Sigmoid colon (tissue), 7 donors: ENCODE results near the gene GDF15. TPM values are rescaled to one million over a fixed set of nuclear protein-coding genes. Genes with fewer than 3 reads are reported as not detected.

Experiments used
- DNase-seq: peaks from one replicate; pipeline ENCODE4 v3.0.0-alpha.2; 2019
- H3K27ac ChIP-seq, 4 donors: fragments of 200-600 bp; sonication (generic); one replicate each; pipeline ENCODE4 v1.5.1; 2016 to 2019; ENCODE audit warnings: mild to moderate bottlenecking in 1 of 4
- H3K27me3 ChIP-seq, 3 donors: fragments of 200-600 bp; sonication (generic); one replicate each; pipeline ENCODE4 v1.5.1; 2019; ENCODE audit warnings: mild to moderate bottlenecking in 1 of 3
- H3K36me3 ChIP-seq, 4 donors: fragments of 200-600 bp; sonication (generic); one replicate each; pipeline ENCODE4 v1.5.1; 2016 to 2019
- H3K4me1 ChIP-seq, 4 donors: fragments of 200-600 bp; sonication (generic); one replicate each; pipeline ENCODE4 v1.5.1; 2017 to 2019
- H3K4me3 ChIP-seq, 4 donors: fragments of 200-600 bp; sonication (generic); one replicate each; pipeline ENCODE4 v1.5.1; 2017 to 2019; ENCODE audit warnings: mild to moderate bottlenecking in 2 of 4, moderate library complexity in 1 of 4
- H3K9me3 ChIP-seq, 4 donors: fragments of 200-600 bp in 3 of 4; sonication (generic) in 3 of 4; one replicate each; pipeline versions ENCODE4 v1.5.1 to v1.6.1; 2013 to 2019
- CTCF ChIP-seq, 4 experiments: fragments of 450-650 bp in 3 of 4; fragments of 200-600 bp in 1 of 4; IDR thresholded peaks; one replicate each; pipeline ENCODE4 v1.5.1; 2016 to 2019; ENCODE audit warnings: antibody characterized with exemption in 4 of 4, mild to moderate bottlenecking in 3 of 4, moderate library complexity in 2 of 4
- EP300 ChIP-seq, 4 donors: sonication (generic); formaldehyde crosslinking; IDR thresholded peaks; one replicate each; pipeline ENCODE4 v1.6.1; 2017; ENCODE audit warnings: antibody characterized with exemption in 4 of 4
- POLR2A ChIP-seq, 2 donors: fragments of 450-650 bp; IDR thresholded peaks; one replicate each; pipeline ENCODE4 v1.6.1; 2016; ENCODE audit warnings: antibody characterized with exemption in 2 of 2, mild to moderate bottlenecking in 2 of 2, moderate library complexity in 2 of 2
- POLR2AphosphoS5 ChIP-seq, 4 donors: sonication (generic); formaldehyde crosslinking; IDR thresholded peaks; one replicate each; pipeline ENCODE4 v1.6.1; 2017; ENCODE audit warnings: antibody characterized with exemption in 4 of 4
- WGBS, 2 donors: extraction: QIAGEN DNeasy Blood & Tissue Kit; methylation state at CpG; one replicate each; pipeline ENCODE4 v1.1.7; 2013; 5-methylcytosine and 5-hydroxymethylcytosine counted together
- intact Hi-C: fragments of 100-400 bp; cut with DNase I; formaldehyde crosslinking; loops from one replicate; pipeline ENCODE4 v1.15.1; 2023
- polyA plus RNA-seq, 3 donors: library from polyadenylated mRNA; stranded (reverse); fragments of 200-250 nt; gene quantifications; one replicate each; pipeline ENCODE4 v1.2.3, GENCODE V29; 2013
- total RNA-seq, 4 donors: library from RNA; depleted of rRNA; stranded (reverse); fragments of >200 nt; gene quantifications; one replicate each; pipeline ENCODE4 v1.1.0, GENCODE V29; 2016
- donor health status: healthy with polysubstance abuse.
- donor health status: Bipolar disorder and iron deficiency.
- donor health status: healthy.

GDF15 gene
- total and polyA plus RNA-seq, 7 donors: 1.1 to 79.7 (median 7.2) TPM

- Histone ChIP-seq H3K36me3 (peaks cover 0 to 11% (median 0%) of the 10 kb centered on the region in 4 donors), H3K9me3 (no peaks in the 10 kb centered on the region), H3K4me1 (peaks cover 0 to 53% (median 50%) of the 10 kb centered on the region in 4 donors), H3K27me3 (peaks cover 4 to 63% (median 24%) of the 10 kb centered on the region in 3 donors), H3K27ac (peak overlapping the region in 3 of 4 donors; percentile 45 to 66 (median 65)), H3K4me3 (peak overlapping the region in 3 of 4 donors; percentile 12 to 57 (median 57))
- intact Hi-C loops: no loop called here
- TF ChIP-seq POLR2AphosphoS5 (IDR thresholded peaks at IDR 0.05): no peak
- DNase-seq: no peak
- WGBS, 2 donors: 90 to 91% methylated on average over 21 of the region's 21 CpGs
These were observed 48.6 kb downstream of the GDF15 start for GRCh38 chr19:18434411-18435175.

GRCh38 chr19:18435178-18435841, 49.4 kb downstream of the GDF15 start:
- peaks cover 4 to 63% (median 24%) of the 10 kb centered on the region in 3 donors for H3K27me3 ChIP-seq
- 95 to 96% methylated on average over 49 of the region's 49 CpGs for WGBS, 2 donors
- H3K4me1 ChIP-seq: peaks cover 0 to 46% (median 45%) of the 10 kb centered on the region in 4 donors
- no peak for TF ChIP-seq POLR2AphosphoS5 (IDR thresholded peaks at IDR 0.05)
- no peak for TF ChIP-seq POLR2A (IDR thresholded peaks at IDR 0.05)
- no peak for TF ChIP-seq CTCF (IDR thresholded peaks at IDR 0.05)
- no peak for TF ChIP-seq EP300 (IDR thresholded peaks at IDR 0.05)
- no peaks in the 10 kb centered on the region for H3K9me3 ChIP-seq
- intact Hi-C loops: no loop called here
- H3K4me3 ChIP-seq: no peak overlapping the region
- DNase-seq: no peak
- peaks cover 0 to 11% (median 0%) of the 10 kb centered on the region in 4 donors for H3K36me3 ChIP-seq
- no peak overlapping the region for H3K27ac ChIP-seq

DNA sequence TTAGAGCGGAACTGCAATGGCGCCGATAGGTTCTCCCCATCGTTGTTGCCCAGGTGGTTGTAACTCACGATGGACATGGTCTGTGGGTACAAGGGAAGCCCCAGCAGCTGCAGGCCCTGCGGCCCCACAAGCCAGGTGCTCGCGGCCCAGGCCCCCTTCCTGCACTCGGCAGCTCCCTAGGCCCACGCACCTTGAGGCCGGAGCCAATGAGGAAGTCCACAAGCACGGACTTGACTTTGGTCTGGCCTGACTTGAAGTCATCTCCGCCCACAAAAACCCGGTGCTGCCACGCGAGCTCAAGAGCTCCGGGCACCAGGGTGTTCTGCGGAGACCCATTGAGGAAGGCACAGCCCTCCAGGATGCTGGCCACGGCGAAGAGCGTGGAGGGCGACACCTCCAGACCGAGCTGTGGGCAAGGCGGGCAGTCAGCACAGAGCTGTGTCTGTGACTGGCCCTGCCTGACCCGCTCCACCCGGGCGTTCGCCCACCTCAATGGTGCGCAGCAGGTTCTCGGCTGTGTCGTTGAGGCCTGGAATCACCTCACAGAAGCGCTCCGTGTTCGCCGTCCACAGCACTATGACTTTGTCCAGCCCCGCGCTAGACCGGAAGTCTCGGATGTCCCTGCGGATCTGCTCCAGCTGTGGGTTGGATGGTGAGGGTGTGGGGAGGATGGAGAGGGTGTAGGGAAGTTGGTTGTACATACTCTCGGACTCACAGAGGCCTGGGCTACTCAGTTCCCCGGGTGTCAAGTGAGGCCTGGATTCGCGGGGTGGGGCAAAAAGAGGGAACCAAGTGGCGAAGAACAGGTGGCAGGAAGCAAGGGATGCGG, 50.1 kb downstream of the GDF15 start:
- Histone ChIP-seq H3K27me3 (peaks cover 4 to 63% (median 24%) of the 10 kb centered on the region in 3 donors), H3K4me3 (no peak overlapping the region), H3K4me1 (peaks cover 0 to 46% (median 44%) of the 10 kb centered on the region in 4 donors), H3K36me3 (peaks cover 0 to 12% (median 0%) of the 10 kb centered on the region in 4 donors), H3K27ac (peak overlapping the region; percentile 63 to 81 (median 68)), H3K9me3 (no peaks in the 10 kb centered on the region)
- 86 to 88% methylated on average over 46 of the region's 46 CpGs for WGBS, 2 donors
- TF ChIP-seq CTCF (IDR thresholded peaks at IDR 0.05) (no peak), EP300 (IDR thresholded peaks at IDR 0.05) (no peak), POLR2A (IDR thresholded peaks at IDR 0.05) (no peak), POLR2AphosphoS5 (IDR thresholded peaks at IDR 0.05) (no peak)
- DNase-seq: no peak
- intact Hi-C loops: no loop called here

GRCh38 chr19:18436671-18437490, 50.9 kb downstream of the GDF15 start:
- 24 to 32% methylated on average over 67 of the region's 67 CpGs for WGBS, 2 donors
- Histone ChIP-seq H3K27me3 (peaks cover 4 to 63% (median 24%) of the 10 kb centered on the region in 3 donors), H3K27ac (peak overlapping the region; percentile 63 to 81 (median 68)), H3K9me3 (no peaks in the 10 kb centered on the region), H3K4me1 (peaks cover 0 to 46% (median 44%) of the 10 kb centered on the region in 4 donors), H3K4me3 (peak overlapping the region; percentile 29 to 53 (median 47)), H3K36me3 (peaks cover 0 to 15% (median 0%) of the 10 kb centered on the region in 4 donors)
- TF ChIP-seq POLR2AphosphoS5 (IDR thresholded peaks at IDR 0.05) (peak in 1 of 4 donors; percentile 10), CTCF (IDR thresholded peaks at IDR 0.05) (no peak)
- intact Hi-C loops: no loop called here
- DNase-seq: peak; percentile 88
